PC-9 (cell line): ENCODE data around the gene P3H4. TPM values are rescaled to one million over a fixed set of nuclear protein-coding genes. Genes with fewer than 3 reads are reported as not detected.

Source experiments
- BruUV-seq: library from RNA; stranded (reverse); fragments of 400-500 nt; replicated peaks from 2 replicates; lab custom pipeline; 2021; lab: Mats Ljungman, UMichigan
- CTCF ChIA-PET: fragments of 300-600 bp; sonication (Branson Sonifier 250); formaldehyde crosslinking; loops from one replicate; lab custom pipeline; 2022; ENCODE audit warnings: antibody characterized with exemption; lab: Charles Lee
- POLR2A ChIA-PET: fragments of 300-600 bp; sonication (Branson Sonifier 250); formaldehyde crosslinking; loops from one replicate; lab custom pipeline; 2022; ENCODE audit warnings: antibody characterized with exemption; ENCODE audit not compliant: unreplicated experiment; lab: Charles Lee
- DNase-seq, 2 experiments: peaks; one replicate each; pipeline versions ENCODE4 v3.0.0 to v3.0.0-alpha.2; 2015 to 2022; ENCODE audit warnings: mixed read lengths in 1 of 2
- H2AFZ ChIP-seq: fragments of 200-600 bp; sonication (generic); 2 replicates; pipeline ENCODE4 v1.8.1; 2017; ENCODE audit warnings: antibody characterized with exemption
- H3F3A ChIP-seq: fragments of 200-600 bp; sonication (generic); 2 replicates; pipeline ENCODE4 v1.8.1; 2017; ENCODE audit warnings: antibody characterized with exemption, mild to moderate bottlenecking, low read depth; ENCODE audit not compliant: insufficient read depth
- H3K27ac ChIP-seq: fragments of 200-600 bp; sonication (generic); 2 replicates; pipeline ENCODE4 v1.6.1; 2016; ENCODE audit warnings: mixed run types
- H3K27me3 ChIP-seq: fragments of 200-600 bp; sonication (generic); 2 replicates; pipeline ENCODE4 v1.6.1; 2016; ENCODE audit warnings: low read depth, mixed run types; ENCODE audit not compliant: insufficient read depth
- H3K36me3 ChIP-seq: fragments of 200-600 bp; sonication (generic); 2 replicates; pipeline ENCODE4 v1.6.1; 2016; ENCODE audit warnings: low read depth, mixed run types
- H3K4me1 ChIP-seq: fragments of 200-600 bp; sonication (generic); replicated peaks from 2 replicates; pipeline ENCODE4 v1.6.1; 2016; ENCODE audit warnings: mixed run types; ENCODE audit not compliant: insufficient read depth
- H3K4me2 ChIP-seq: fragments of 200-600 bp; sonication (generic); 2 replicates; pipeline ENCODE4 v1.6.1; 2017; ENCODE audit warnings: mixed run types
- H3K4me3 ChIP-seq: fragments of 200-600 bp; sonication (generic); 2 replicates; pipeline ENCODE4 v1.6.1; 2016; ENCODE audit warnings: mixed run types
- H3K79me2 ChIP-seq: fragments of 200-600 bp; sonication (generic); 2 replicates; pipeline ENCODE4 v1.6.1; 2017; ENCODE audit warnings: low read depth, mixed run types
- H3K9me2 ChIP-seq: fragments of 200-600 bp; sonication (generic); 2 replicates; pipeline ENCODE4 v1.8.1; 2017; ENCODE audit warnings: mild to moderate bottlenecking; ENCODE audit not compliant: insufficient read depth
- H3K9me3 ChIP-seq: fragments of 200-600 bp; sonication (generic); 2 replicates; pipeline ENCODE4 v1.8.1; 2016; ENCODE audit warnings: low read depth; ENCODE audit not compliant: insufficient read depth
- H4K20me1 ChIP-seq: fragments of 200-600 bp; sonication (generic); 2 replicates; pipeline ENCODE4 v1.8.1; 2017; ENCODE audit not compliant: insufficient read depth
- CTCF ChIP-seq: fragments of 200-600 bp; sonication (generic); conservative IDR thresholded peaks from 2 replicates; pipeline ENCODE4 v1.6.1; 2017; ENCODE audit warnings: mixed run types, antibody characterized with exemption, mild to moderate bottlenecking, moderate library complexity
- EZH2 ChIP-seq: fragments of 200-600 bp; sonication (generic); IDR thresholded peaks from 2 replicates; pipeline ENCODE4 v1.8.0; 2017; ENCODE audit warnings: antibody characterized with exemption, low read depth
- intact Hi-C: fragments of 100-400 bp; cut with micrococcal nuclease; formaldehyde crosslinking; loops from one replicate; pipeline ENCODE4 v1.10.0; 2022; ENCODE audit not compliant: unreplicated experiment
- total RNA-seq: library from RNA; stranded (reverse); gene quantifications from 2 replicates; pipeline ENCODE4 v1.2.3, GENCODE V29; 2021

The P3H4 gene
- total RNA-seq, 1 experiment from 2014 or later, result 26.8 TPM

GRCh38 chr17:41762841-41763240, 48.9 kb downstream of the P3H4 start:
- H3K9me2 ChIP-seq, result no peaks in the 10 kb centered on the region
- H3K27ac ChIP-seq, result no peak overlapping the region
- H4K20me1 ChIP-seq, result no peaks in the 10 kb centered on the region; the same call in 1 of the 2 replicates
- no peak for TF ChIP-seq EZH2
- no peak for TF ChIP-seq CTCF
- peaks cover 20% of the 10 kb centered on the region for H3K36me3 ChIP-seq
- peaks cover 10% of the 10 kb centered on the region; the same call in 1 of the 2 replicates for H3F3A ChIP-seq
- ChIA-PET CTCF (interaction anchor here (0.6 kb wide), 1 partner anchor 99 kb away, joined by 5 read pairs; no protein-coding TSS in a partner anchor), POLR2A (no interaction called here)
- H3K4me3 ChIP-seq, result no peak overlapping the region
- no peaks in the 10 kb centered on the region for H3K27me3 ChIP-seq
- BruUV-seq, result no TSS peak
- H3K4me1 ChIP-seq, result no peaks in the 10 kb centered on the region
- no peaks in the 10 kb centered on the region for H3K9me3 ChIP-seq
- H3K4me2 ChIP-seq, result no peak overlapping the region
- no peak for DNase-seq
- H2AFZ ChIP-seq, result no peak overlapping the region
- intact Hi-C loops, result no loop called here
- no peaks in the 10 kb centered on the region for H3K79me2 ChIP-seq

- peaks cover 10% of the 10 kb centered on the region; the same call in 1 of the 2 replicates for H3F3A ChIP-seq
- H3K36me3 ChIP-seq, result peaks cover 22% of the 10 kb centered on the region
- no peaks in the 10 kb centered on the region for H3K9me3 ChIP-seq
- H3K4me1 ChIP-seq, result no peaks in the 10 kb centered on the region
- no peaks in the 10 kb centered on the region for H3K27me3 ChIP-seq
- no peak for DNase-seq
- CTCF ChIA-PET, result interaction anchor here (0.6 kb wide), 1 partner anchor 99 kb away, joined by 5 read pairs; no protein-coding TSS in a partner anchor
- H3K4me3 ChIP-seq, result no peak overlapping the region
- H3K27ac ChIP-seq, result no peak overlapping the region
- POLR2A ChIA-PET, result no interaction called here
- intact Hi-C loops, result no loop called here
- no peak overlapping the region for H2AFZ ChIP-seq
- no peaks in the 10 kb centered on the region for H3K79me2 ChIP-seq
- no peaks in the 10 kb centered on the region for H3K9me2 ChIP-seq
- H3K4me2 ChIP-seq, result no peak overlapping the region
- no peaks in the 10 kb centered on the region; the same call in 1 of the 2 replicates for H4K20me1 ChIP-seq
- BruUV-seq, result TSS peak; percentile 13
- TF ChIP-seq CTCF, result no peak
- TF ChIP-seq EZH2, result no peak
These were observed 49.4 kb downstream of the P3H4 start for GRCh38 chr17:41762391-41762790.

- DNase-seq, result no peak
- TF ChIP-seq EZH2 (no peak), CTCF (no peak)
- Histone ChIP-seq H3K27me3 (no peaks in the 10 kb centered on the region), H3K9me3 (no peaks in the 10 kb centered on the region), H3K79me2 (no peaks in the 10 kb centered on the region), H3K4me2 (no peak overlapping the region), H3F3A (peaks cover 8% of the 10 kb centered on the region; the same call in 1 of the 2 replicates), H3K4me1 (no peaks in the 10 kb centered on the region), H2AFZ (no peak overlapping the region), H3K27ac (no peak overlapping the region), H3K36me3 (peaks cover 25% of the 10 kb centered on the region), H4K20me1 (peaks cover 3% of the 10 kb centered on the region; the same call in 1 of the 2 replicates), H3K9me2 (no peaks in the 10 kb centered on the region), H3K4me3 (no peak overlapping the region)
- intact Hi-C loops, result no loop called here
- ChIA-PET POLR2A (no interaction called here), CTCF (no interaction called here)
- BruUV-seq, result no TSS peak
These were observed 50.9 kb downstream of the P3H4 start for GRCh38 chr17:41760878-41761277.
